Liver (tissue), 9 donors: ENCODE measurements around the gene ADGRF4. TPM values are rescaled to one million over a fixed set of nuclear protein-coding genes. Genes with fewer than 3 reads are reported as not detected.

ENCODE experiments used
- DNase-seq: peaks from one replicate; pipeline ENCODE4 v3.0.0-alpha.2; 2017; ENCODE audit warnings: low spot score
- H3K27ac ChIP-seq, 2 donors: one replicate each; pipeline ENCODE4 v1.7.0; 2013; ENCODE audit warnings: inconsistent platforms in 2 of 2, low read length in 2 of 2, control low read depth in 1 of 2, low read depth in 1 of 2, mild to moderate bottlenecking in 1 of 2
- H3K27me3 ChIP-seq, 4 donors: one replicate each; pipeline versions ENCODE4 v1.6.1 to v1.7.0; 2013; ENCODE audit warnings: low read length in 3 of 4, inconsistent platforms in 1 of 4, mild to moderate bottlenecking in 1 of 4, moderate library complexity in 1 of 4; ENCODE audit not compliant: control insufficient read depth in 4 of 4, insufficient read depth in 4 of 4
- H3K36me3 ChIP-seq, 4 donors: one replicate each; pipeline versions ENCODE4 v1.6.1 to v1.7.0; 2013; ENCODE audit warnings: low read length in 3 of 4, mild to moderate bottlenecking in 3 of 4, low read depth in 1 of 4, moderate library complexity in 1 of 4; ENCODE audit not compliant: control insufficient read depth in 4 of 4, insufficient read depth in 3 of 4
- H3K4me1 ChIP-seq, 4 donors: one replicate each; pipeline versions ENCODE4 v1.6.1 to v1.7.0; 2013; ENCODE audit warnings: low read length in 3 of 4, mild to moderate bottlenecking in 3 of 4, moderate library complexity in 1 of 4; ENCODE audit not compliant: control insufficient read depth in 4 of 4, insufficient read depth in 4 of 4
- H3K4me3 ChIP-seq, 3 donors: one replicate each; pipeline versions ENCODE4 v1.6.1 to v1.7.0; 2013; ENCODE audit warnings: low read length in 3 of 3, control low read depth in 1 of 3, low read depth in 1 of 3, mild to moderate bottlenecking in 1 of 3
- H3K9ac ChIP-seq, 2 donors: one replicate each; pipeline ENCODE4 v1.7.0; 2013; ENCODE audit warnings: low read length in 2 of 2, mild to moderate bottlenecking in 2 of 2, moderate library complexity in 2 of 2, control low read depth in 1 of 2, low read depth in 1 of 2
- H3K9me3 ChIP-seq, 4 donors: one replicate each; pipeline versions ENCODE4 v1.6.1 to v1.7.0; 2013; ENCODE audit warnings: low read length in 3 of 4; ENCODE audit not compliant: control insufficient read depth in 4 of 4
- FOXA2 ChIP-seq: IDR thresholded peaks from 2 replicates; pipeline ENCODE4 v1.6.1; 2016; ENCODE audit warnings: antibody characterized with exemption
- HNF4A ChIP-seq, 2 donors: conservative IDR thresholded peaks; 2 replicates each; pipeline ENCODE4 v1.6.1; 2016; ENCODE audit warnings: antibody characterized with exemption in 2 of 2, mild to moderate bottlenecking in 2 of 2
- JUND ChIP-seq, 2 donors: IDR thresholded peaks; 2 replicates each; pipeline ENCODE4 v1.6.1; 2016; ENCODE audit warnings: antibody characterized with exemption in 2 of 2
- NR2F2 ChIP-seq: IDR thresholded peaks from 2 replicates; pipeline ENCODE4 v1.6.1; 2016; ENCODE audit warnings: antibody characterized with exemption
- RXRA ChIP-seq, 2 donors: IDR thresholded peaks; 2 replicates each; pipeline ENCODE4 v1.6.1; 2017 to 2018; ENCODE audit warnings: antibody characterized with exemption in 2 of 2, mild to moderate bottlenecking in 1 of 2
- YY1 ChIP-seq: IDR thresholded peaks from 2 replicates; pipeline ENCODE4 v1.6.1; 2016; ENCODE audit warnings: antibody characterized with exemption, mild to moderate bottlenecking
- WGBS: extraction: QIAGEN DNeasy Blood & Tissue Kit; methylation state at CpG from one replicate; pipeline ENCODE4 v1.1.7; 2013; 5-methylcytosine and 5-hydroxymethylcytosine counted together
- polyA plus RNA-seq, 2 donors: library from polyadenylated mRNA; stranded (reverse) in 1 of 2; unstranded in 1 of 2; fragments of 200-250 nt in 1 of 2; fragments of >200 nt in 1 of 2; fragmentation: Nextera tagmentation in 1 of 2; extraction: Ambion mirVana in 1 of 2; gene quantifications; one replicate each; pipeline versions ENCODE4 v1.2.1 to v1.2.3, GENCODE V29; 2013 to 2015
- total RNA-seq, 2 donors: library from RNA; depleted of rRNA; stranded (reverse); fragments of >200 nt; gene quantifications; one replicate each; pipeline ENCODE4 v1.2.3, GENCODE V29; 2014
- TF ChIP-seq, protein P1 (sequence below): IDR thresholded peaks from 2 replicates; pipeline ENCODE4 v1.6.1; 2016; ENCODE audit warnings: antibody characterized with exemption
- TF ChIP-seq, protein P2 (sequence below): fragments of 150-350 bp; IDR thresholded peaks from 2 replicates; pipeline ENCODE4 v1.5.1; 2017; ENCODE audit warnings: improper control_type of control experiment, low read depth, low read length; ENCODE audit not compliant: missing input control
- TF ChIP-seq, protein P3 (sequence below): IDR thresholded peaks from 2 replicates; pipeline ENCODE4 v1.6.1; 2016; ENCODE audit warnings: antibody characterized with exemption
- donor health status: healthy.
- donor health status: healthy.
- donor health status: healthy.
- donor health status: healthy.
- donor health status: healthy.

Gene ADGRF4
- total and polyA plus RNA-seq, 4 donors: not detected

DNA sequence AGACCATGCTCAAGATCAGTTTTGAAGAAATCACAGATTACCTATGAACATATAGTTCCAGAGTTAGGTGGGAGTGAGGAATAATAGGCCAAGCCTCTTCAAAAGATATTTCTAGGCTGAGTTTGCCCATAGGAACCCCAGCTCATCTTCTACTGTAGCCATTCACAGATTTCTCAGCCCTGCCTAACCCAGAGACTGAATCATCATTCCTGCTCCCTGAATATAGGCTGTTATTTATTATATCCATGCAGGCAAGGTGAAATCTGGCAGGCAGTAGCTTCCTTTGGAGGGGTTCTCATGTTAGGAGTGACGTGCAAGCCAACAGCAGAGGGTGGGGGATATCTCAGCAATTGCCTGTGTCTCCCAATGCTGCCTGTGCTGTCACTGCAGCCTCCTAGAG is 25.6 kb upstream of the ADGRF4 start:
- no peaks in the 10 kb centered on the region for H3K36me3 ChIP-seq
- no peak overlapping the region for H3K4me3 ChIP-seq
- peaks cover 4 to 8% (median 4%) of the 10 kb centered on the region in 4 donors for H3K9me3 ChIP-seq
- TF ChIP-seq, protein P1, sequence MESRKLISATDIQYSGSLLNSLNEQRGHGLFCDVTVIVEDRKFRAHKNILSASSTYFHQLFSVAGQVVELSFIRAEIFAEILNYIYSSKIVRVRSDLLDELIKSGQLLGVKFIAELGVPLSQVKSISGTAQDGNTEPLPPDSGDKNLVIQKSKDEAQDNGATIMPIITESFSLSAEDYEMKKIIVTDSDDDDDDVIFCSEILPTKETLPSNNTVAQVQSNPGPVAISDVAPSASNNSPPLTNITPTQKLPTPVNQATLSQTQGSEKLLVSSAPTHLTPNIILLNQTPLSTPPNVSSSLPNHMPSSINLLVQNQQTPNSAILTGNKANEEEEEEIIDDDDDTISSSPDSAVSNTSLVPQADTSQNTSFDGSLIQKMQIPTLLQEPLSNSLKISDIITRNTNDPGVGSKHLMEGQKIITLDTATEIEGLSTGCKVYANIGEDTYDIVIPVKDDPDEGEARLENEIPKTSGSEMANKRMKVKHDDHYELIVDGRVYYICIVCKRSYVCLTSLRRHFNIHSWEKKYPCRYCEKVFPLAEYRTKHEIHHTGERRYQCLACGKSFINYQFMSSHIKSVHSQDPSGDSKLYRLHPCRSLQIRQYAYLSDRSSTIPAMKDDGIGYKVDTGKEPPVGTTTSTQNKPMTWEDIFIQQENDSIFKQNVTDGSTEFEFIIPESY: no peak
- no peak for TF ChIP-seq RXRA (IDR thresholded peaks at IDR 0.05)
- TF ChIP-seq YY1: no peak
- no peak for TF ChIP-seq FOXA2
- TF ChIP-seq, protein P2, sequence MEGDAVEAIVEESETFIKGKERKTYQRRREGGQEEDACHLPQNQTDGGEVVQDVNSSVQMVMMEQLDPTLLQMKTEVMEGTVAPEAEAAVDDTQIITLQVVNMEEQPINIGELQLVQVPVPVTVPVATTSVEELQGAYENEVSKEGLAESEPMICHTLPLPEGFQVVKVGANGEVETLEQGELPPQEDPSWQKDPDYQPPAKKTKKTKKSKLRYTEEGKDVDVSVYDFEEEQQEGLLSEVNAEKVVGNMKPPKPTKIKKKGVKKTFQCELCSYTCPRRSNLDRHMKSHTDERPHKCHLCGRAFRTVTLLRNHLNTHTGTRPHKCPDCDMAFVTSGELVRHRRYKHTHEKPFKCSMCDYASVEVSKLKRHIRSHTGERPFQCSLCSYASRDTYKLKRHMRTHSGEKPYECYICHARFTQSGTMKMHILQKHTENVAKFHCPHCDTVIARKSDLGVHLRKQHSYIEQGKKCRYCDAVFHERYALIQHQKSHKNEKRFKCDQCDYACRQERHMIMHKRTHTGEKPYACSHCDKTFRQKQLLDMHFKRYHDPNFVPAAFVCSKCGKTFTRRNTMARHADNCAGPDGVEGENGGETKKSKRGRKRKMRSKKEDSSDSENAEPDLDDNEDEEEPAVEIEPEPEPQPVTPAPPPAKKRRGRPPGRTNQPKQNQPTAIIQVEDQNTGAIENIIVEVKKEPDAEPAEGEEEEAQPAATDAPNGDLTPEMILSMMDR: no peak
- no peak for TF ChIP-seq NR2F2
- TF ChIP-seq JUND (IDR thresholded peaks at IDR 0.05): no peak
- 76% methylated on average over 1 of the region's 1 CpG for WGBS
- peaks cover 0 to 4% (median 0%) of the 10 kb centered on the region in 4 donors for H3K27me3 ChIP-seq
- H3K27ac ChIP-seq: no peak overlapping the region
- no peaks in the 10 kb centered on the region for H3K4me1 ChIP-seq
- H3K9ac ChIP-seq: no peak overlapping the region
- no peak for DNase-seq

DNA sequence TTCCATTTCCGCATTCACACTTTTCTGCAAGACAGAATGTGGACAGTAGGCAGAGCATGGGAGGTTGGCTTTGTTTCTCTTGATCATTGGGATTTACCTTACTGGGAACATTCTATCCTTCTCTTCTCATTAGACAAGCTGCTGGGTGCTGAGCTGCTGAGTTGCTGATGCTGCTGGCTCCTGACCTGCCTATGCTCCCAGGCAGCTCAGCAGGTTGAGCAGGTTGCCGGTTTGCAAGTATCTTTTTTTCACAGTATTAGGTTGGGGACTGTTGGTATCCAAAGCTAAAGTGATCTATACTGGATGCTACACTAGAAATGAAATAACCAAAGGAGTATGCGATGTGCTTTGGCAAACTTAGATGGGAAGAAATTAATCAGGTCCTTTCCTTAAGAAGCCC is 23.7 kb upstream of the ADGRF4 start:
- TF ChIP-seq HNF4A (conservative IDR thresholded peaks at IDR 0.05): no peak
- TF ChIP-seq, protein P3, sequence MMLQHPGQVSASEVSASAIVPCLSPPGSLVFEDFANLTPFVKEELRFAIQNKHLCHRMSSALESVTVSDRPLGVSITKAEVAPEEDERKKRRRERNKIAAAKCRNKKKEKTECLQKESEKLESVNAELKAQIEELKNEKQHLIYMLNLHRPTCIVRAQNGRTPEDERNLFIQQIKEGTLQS: no peak
- TF ChIP-seq, protein P1: no peak
- TF ChIP-seq, protein P2: no peak

More for the DNA sequence above, 23.7 kb upstream of the ADGRF4 start:
- no peak for DNase-seq
- Histone ChIP-seq H3K9me3 (peaks cover 4 to 8% (median 4%) of the 10 kb centered on the region in 4 donors), H3K9ac (no peak overlapping the region), H3K4me3 (no peak overlapping the region), H3K27ac (no peak overlapping the region), H3K27me3 (peaks cover 0 to under 1% (median 0%) of the 10 kb centered on the region in 4 donors), H3K4me1 (no peaks in the 10 kb centered on the region), H3K36me3 (no peaks in the 10 kb centered on the region)
- WGBS: 81% methylated on average over 3 of the region's 3 CpGs
